Liver (tissue), 3 donors: ENCODE measurements around the gene SMIM14.
"Not testable (repeated sequence)": the region's sequence is repeated elsewhere in the genome, so short reads cannot be mapped to it uniquely, and the experiment has no call there.

Source experiments
- CTCF ChIP-seq: fragments of 150-350 bp; IDR thresholded peaks from 2 replicates; pipeline ENCODE4 v1.5.1; 2017; ENCODE audit warnings: improper control_type of control experiment, low read depth, low read length; ENCODE audit not compliant: missing input control
- EGR1 ChIP-seq, 2 donors: IDR thresholded peaks; 2 replicates each; pipeline ENCODE4 v1.6.1; 2016 to 2018; ENCODE audit warnings: antibody characterized with exemption in 2 of 2, low read depth in 2 of 2
- FOXA1 ChIP-seq: IDR thresholded peaks from 2 replicates; pipeline ENCODE4 v1.6.1; 2016; ENCODE audit warnings: antibody characterized with exemption
- HNF4G ChIP-seq: IDR thresholded peaks from 2 replicates; pipeline ENCODE4 v1.6.1; 2016; ENCODE audit warnings: antibody characterized with exemption
- MAX ChIP-seq: IDR thresholded peaks from 2 replicates; pipeline ENCODE4 v1.6.1; 2016; ENCODE audit warnings: antibody characterized with exemption
- NR2F2 ChIP-seq: IDR thresholded peaks from 2 replicates; pipeline ENCODE4 v1.6.1; 2016; ENCODE audit warnings: antibody characterized with exemption
- RAD21 ChIP-seq, 2 donors: IDR thresholded peaks; 2 replicates each; pipeline ENCODE4 v1.6.1; 2016; ENCODE audit warnings: antibody characterized with exemption in 2 of 2, mild to moderate bottlenecking in 2 of 2
- REST ChIP-seq: IDR thresholded peaks from 2 replicates; pipeline ENCODE4 v1.6.1; 2016; ENCODE audit warnings: antibody characterized with exemption, mild to moderate bottlenecking
- ZBTB33 ChIP-seq: IDR thresholded peaks from 2 replicates; pipeline ENCODE4 v1.6.1; 2016; ENCODE audit warnings: antibody characterized with exemption
- donor health status: healthy.
- donor health status: healthy.

- not testable (repeated sequence) for TF ChIP-seq ZBTB33; CTCF; FOXA1; EGR1 (IDR thresholded peaks at IDR 0.05; ENCODE audit: low read depth in 2 of 2); RAD21 (IDR thresholded peaks at IDR 0.05); HNF4G; NR2F2; REST; MAX
These were observed 18.0 kb upstream of the SMIM14 start for GRCh38 chr4:39656638-39657037.
